A549 (cell line): Measurements from ENCODE around the gene TOP2A. TPM values are rescaled to one million over a fixed set of nuclear protein-coding genes. Genes with fewer than 3 reads are reported as not detected.

Source experiments
- ATOH8 ChIP-seq: fragments of 250-450 bp; sonication (Bioruptor Pico); IDR thresholded peaks from 2 replicates; pipeline ENCODE4 v1.5.0; 2020; ENCODE audit warnings: low read depth, mild to moderate bottlenecking, moderate library complexity
- CBX2 ChIP-seq: fragments of 200-600 bp; sonication (generic); IDR thresholded peaks from 2 replicates; pipeline ENCODE4 v1.6.1; 2016; ENCODE audit warnings: low read depth, mild to moderate bottlenecking, borderline replicate concordance
- CBX8 ChIP-seq: fragments of 200-600 bp; sonication (generic); IDR thresholded peaks from 2 replicates; pipeline ENCODE4 v1.6.1; 2016
- CHD2 ChIP-seq: fragments of 150-350 bp; IDR thresholded peaks from 2 replicates; pipeline ENCODE4 v1.6.1; 2014; ENCODE audit warnings: low read length; ENCODE audit not compliant: partially characterized antibody
- EHMT2 ChIP-seq: fragments of 200-600 bp; sonication (generic); IDR thresholded peaks from 2 replicates; pipeline ENCODE4 v1.6.1; 2016; ENCODE audit warnings: antibody characterized with exemption, low read depth, mild to moderate bottlenecking, moderate library complexity
- ELK1 ChIP-seq: fragments of 150-350 bp; IDR thresholded peaks from 2 replicates; pipeline ENCODE4 v1.6.1; 2014; ENCODE audit warnings: low read depth, mild to moderate bottlenecking, low read length
- EP300 ChIP-seq, 2 experiments: fragments of >200 bp; sonication (Bioruptor Twin); formaldehyde crosslinking; IDR thresholded peaks; 2 replicates in 1 of 2; 3 replicates in 1 of 2; pipeline ENCODE4 v1.6.1; 2016 to 2017
- HEYL ChIP-seq: fragments of 250-450 bp; sonication (Bioruptor Pico); IDR thresholded peaks from 2 replicates; pipeline ENCODE4 v1.8.0; 2021; ENCODE audit warnings: mild to moderate bottlenecking, moderate library complexity
- HOXA7 ChIP-seq: fragments of 250-450 bp; sonication (Bioruptor Pico); IDR thresholded peaks from 2 replicates; pipeline ENCODE4 v1.5.0; 2020; ENCODE audit warnings: mild to moderate bottlenecking, moderate library complexity
- HOXB13 ChIP-seq: fragments of 250-450 bp; sonication (Bioruptor Pico); IDR thresholded peaks from 2 replicates; pipeline ENCODE4 v1.5.0; 2020; ENCODE audit warnings: low read depth, mild to moderate bottlenecking, moderate library complexity
- HOXB5 ChIP-seq: fragments of 250-450 bp; sonication (Bioruptor Pico); IDR thresholded peaks from 2 replicates; pipeline ENCODE4 v1.5.0; 2020; ENCODE audit warnings: mild to moderate bottlenecking, moderate library complexity
- JUN ChIP-seq, 2 experiments: fragments of >200 bp; sonication (Bioruptor Twin); formaldehyde crosslinking; IDR thresholded peaks; 2 replicates in 1 of 2; 3 replicates in 1 of 2; pipeline ENCODE4 v1.6.1; 2016 to 2017
- KDM5A ChIP-seq: fragments of 200-600 bp; sonication (generic); IDR thresholded peaks from 2 replicates; pipeline ENCODE4 v1.6.1; 2016; ENCODE audit warnings: antibody characterized with exemption, mild to moderate bottlenecking
- MAFK ChIP-seq: fragments of 450-650 bp; IDR thresholded peaks from 2 replicates; pipeline ENCODE4 v1.6.1; 2014; ENCODE audit not compliant: partially characterized antibody
- MYC ChIP-seq: IDR thresholded peaks from 2 replicates; pipeline ENCODE4 v1.6.1; 2012; ENCODE audit warnings: mild to moderate bottlenecking, inconsistent platforms, low read length, improper control_type of control experiment, borderline replicate concordance
- NFE2L2 ChIP-seq: fragments of 150-350 bp; conservative IDR thresholded peaks from 2 replicates; pipeline ENCODE4 v1.6.1; 2014; ENCODE audit warnings: low read length
- NR3C1 ChIP-seq: fragments of >200 bp; sonication (Bioruptor Twin); formaldehyde crosslinking; IDR thresholded peaks from 3 replicates; pipeline ENCODE4 v1.6.1; 2017
- RAD21 ChIP-seq, 2 experiments: fragments of >200 bp in 1 of 2; sonication (Bioruptor Twin) in 1 of 2; formaldehyde crosslinking in 1 of 2; IDR thresholded peaks in 1 of 2; conservative IDR thresholded peaks in 1 of 2; 2 replicates in 1 of 2; 3 replicates in 1 of 2; pipeline ENCODE4 v1.6.1; 2012 to 2018; ENCODE audit warnings: inconsistent platforms in 1 of 2
- RFX5 ChIP-seq: fragments of 450-650 bp; IDR thresholded peaks from 2 replicates; pipeline ENCODE4 v1.7.1; 2014; ENCODE audit warnings: antibody characterized with exemption, mild to moderate bottlenecking, moderate library complexity
- TFCP2L1 ChIP-seq: fragments of 250-450 bp; sonication (Bioruptor Pico); IDR thresholded peaks from 2 replicates; pipeline ENCODE4 v1.5.0; 2021; ENCODE audit warnings: mild to moderate bottlenecking
- TP53 ChIP-seq: fragments of 250-450 bp; sonication (Bioruptor Pico); IDR thresholded peaks from 2 replicates; pipeline ENCODE4 v1.5.0; 2021; ENCODE audit warnings: mild to moderate bottlenecking, moderate library complexity
- ZC3H11A ChIP-seq: fragments of 450-650 bp; IDR thresholded peaks from 2 replicates; pipeline ENCODE4 v1.6.1; 2014; ENCODE audit warnings: antibody characterized with exemption, mild to moderate bottlenecking
- ZFP36 ChIP-seq: fragments of 450-650 bp; IDR thresholded peaks from 2 replicates; pipeline ENCODE4 v1.6.1; 2014; ENCODE audit warnings: borderline replicate concordance; ENCODE audit not compliant: partially characterized antibody
- ZSCAN20 ChIP-seq: fragments of 250-450 bp; sonication (Bioruptor Pico); IDR thresholded peaks from 2 replicates; pipeline ENCODE4 v1.8.0; 2022; ENCODE audit warnings: mild to moderate bottlenecking, moderate library complexity
- polyA plus RNA-seq, 4 experiments: library from polyadenylated mRNA; depleted of rRNA in 3 of 4; stranded (reverse); fragments of >200 nt; fragmentation: RNase III in 1 of 4; extraction: RNeasy Plus Mini Kit Qiagen cat#74134 plus additional on column Dnase treatment in 1 of 4; gene quantifications; 2 replicates in 3 of 4; 3 replicates in 1 of 4; pipeline ENCODE4 v1.2.3, GENCODE V29; 2011 to 2017
- TF ChIP-seq, protein P1 (sequence below): fragments of >200 bp; sonication (Bioruptor Twin); formaldehyde crosslinking; IDR thresholded peaks from 3 replicates; pipeline ENCODE4 v1.6.1; 2016
- TF ChIP-seq, protein P2 (sequence below): IDR thresholded peaks from 2 replicates; pipeline ENCODE4 v1.6.1; 2012

TOP2A gene
- polyA plus RNA-seq, 2 of the 4 experiments (the other 2 are of a cell fraction), result 226 to 416 TPM

- TF ChIP-seq HOXA7 (CRISPR knock-in tag) (no peak), KDM5A (no peak), JUN (IDR thresholded peaks at IDR 0.05) (peak; percentile 97 to 100), ZFP36 (no peak), NFE2L2 (no peak), RAD21 (conservative IDR thresholded peaks at IDR 0.05 in 1 of 2, IDR thresholded peaks at IDR 0.05 in 1 of 2) (peak; percentile 27 to 34; a peak in 1 of 5 replicates), CBX2 (no peak), HOXB5 (CRISPR knock-in tag) (peak; percentile 83; the same call in 1 of the 2 replicates), HEYL (no peak), EP300 (IDR thresholded peaks at IDR 0.05) (no peak), ZSCAN20 (CRISPR knock-in tag) (no peak), MYC (0 out of 2 replicates have a peak, but pooled peaks have one; percentile 21), ELK1 (no peak), EHMT2 (no peak), HOXB13 (CRISPR knock-in tag) (no peak), TFCP2L1 (no peak), CBX8 (no peak), ATOH8 (CRISPR knock-in tag) (no peak), CHD2 (no peak), TP53 (CRISPR knock-in tag) (no peak), RFX5 (no peak), ZC3H11A (no peak), MAFK (no peak), NR3C1 (no peak)
- TF ChIP-seq, protein P1, sequence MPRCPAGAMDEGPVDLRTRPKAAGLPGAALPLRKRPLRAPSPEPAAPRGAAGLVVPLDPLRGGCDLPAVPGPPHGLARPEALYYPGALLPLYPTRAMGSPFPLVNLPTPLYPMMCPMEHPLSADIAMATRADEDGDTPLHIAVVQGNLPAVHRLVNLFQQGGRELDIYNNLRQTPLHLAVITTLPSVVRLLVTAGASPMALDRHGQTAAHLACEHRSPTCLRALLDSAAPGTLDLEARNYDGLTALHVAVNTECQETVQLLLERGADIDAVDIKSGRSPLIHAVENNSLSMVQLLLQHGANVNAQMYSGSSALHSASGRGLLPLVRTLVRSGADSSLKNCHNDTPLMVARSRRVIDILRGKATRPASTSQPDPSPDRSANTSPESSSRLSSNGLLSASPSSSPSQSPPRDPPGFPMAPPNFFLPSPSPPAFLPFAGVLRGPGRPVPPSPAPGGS, result peak; percentile 99; the same call in 2 of the 3 replicates
- TF ChIP-seq, protein P2, sequence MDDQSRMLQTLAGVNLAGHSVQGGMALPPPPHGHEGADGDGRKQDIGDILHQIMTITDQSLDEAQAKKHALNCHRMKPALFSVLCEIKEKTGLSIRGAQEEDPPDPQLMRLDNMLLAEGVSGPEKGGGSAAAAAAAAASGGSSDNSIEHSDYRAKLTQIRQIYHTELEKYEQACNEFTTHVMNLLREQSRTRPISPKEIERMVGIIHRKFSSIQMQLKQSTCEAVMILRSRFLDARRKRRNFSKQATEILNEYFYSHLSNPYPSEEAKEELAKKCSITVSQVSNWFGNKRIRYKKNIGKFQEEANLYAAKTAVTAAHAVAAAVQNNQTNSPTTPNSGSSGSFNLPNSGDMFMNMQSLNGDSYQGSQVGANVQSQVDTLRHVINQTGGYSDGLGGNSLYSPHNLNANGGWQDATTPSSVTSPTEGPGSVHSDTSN, result 0 out of 2 replicates have a peak, but pooled peaks have one; percentile 15
Measured at GRCh38 chr17:40443196-40443987, 25.7 kb upstream of the TOP2A start, which contains the start of gene IGFBP4 (continued).
